ENCODE results near the gene SLC25A44. TPM values are rescaled to one million over a fixed set of nuclear protein-coding genes. Genes with fewer than 3 reads are reported as not detected.
A peak's percentile ranks its signal among the peaks of the same experiment; 100 is the strongest.

SLC25A44 gene
- total RNA-seq, 1 experiment from 2014 or later: 32.3 TPM

GRCh38 chr1:156248323-156248683, 54.4 kb downstream of the SLC25A44 start:
- DNase-seq (ENCODE audit: unreplicated experiment): no peak
- peaks cover 51% of the 10 kb centered on the region for H3K36me3 Mint-ChIP-seq (ENCODE audit: insufficient read depth, unreplicated experiment)
- no TSS peak for BruUV-seq (replicated peaks)
- H3K4me1 Mint-ChIP-seq (ENCODE audit: insufficient read depth, unreplicated experiment): peaks cover 22% of the 10 kb centered on the region
- no peak overlapping the region for H3K4me3 Mint-ChIP-seq (ENCODE audit: unreplicated experiment)
- no peaks in the 10 kb centered on the region for H3K9me3 Mint-ChIP-seq (ENCODE audit: unreplicated experiment)
- ChIA-PET CTCF (interaction anchor here (1.9 kb wide), 1 partner anchor 23 kb away, joined by 12 read pairs; no protein-coding TSS in a partner anchor), POLR2A (interaction anchor here (0.7 to 3.3 kb wide), 4 partner anchors 9 to 35 kb away, joined by 3 to 8 read pairs (median 3); partner anchors contain the start of gene SMG5)
- intact Hi-C loops (cut with micrococcal nuclease): no loop called here
- no peak for TF ChIP-seq CTCF (IDR thresholded peaks at IDR 0.05; ENCODE audit: unreplicated experiment)
- H3K27me3 Mint-ChIP-seq (ENCODE audit: insufficient read depth, unreplicated experiment): no peaks in the 10 kb centered on the region
- no peak overlapping the region for H3K27ac Mint-ChIP-seq (ENCODE audit: low read depth, unreplicated experiment)

GRCh38 chr1:156249593-156249992, 55.7 kb downstream of the SLC25A44 start:
- intact Hi-C loops (cut with micrococcal nuclease): no loop called here
- Mint-ChIP-seq H3K4me1 (ENCODE audit: insufficient read depth, unreplicated experiment) (peaks cover 22% of the 10 kb centered on the region), H3K36me3 (ENCODE audit: insufficient read depth, unreplicated experiment) (peaks cover 63% of the 10 kb centered on the region), H3K4me3 (ENCODE audit: unreplicated experiment) (no peak overlapping the region), H3K9me3 (ENCODE audit: unreplicated experiment) (no peaks in the 10 kb centered on the region), H3K27ac (ENCODE audit: low read depth, unreplicated experiment) (no peak overlapping the region), H3K27me3 (ENCODE audit: insufficient read depth, unreplicated experiment) (no peaks in the 10 kb centered on the region)
- TSS peak; percentile 32 for BruUV-seq (replicated peaks)
- ChIA-PET POLR2A (interaction anchor here (0.7 to 3.3 kb wide), 4 partner anchors 7 to 22 kb away, joined by 3 to 8 read pairs (median 3); no protein-coding TSS in a partner anchor), CTCF (interaction anchor here (1.5 kb wide), 1 partner anchor 69 kb away, joined by 3 read pairs; no protein-coding TSS in a partner anchor)
- DNase-seq (ENCODE audit: unreplicated experiment): no peak
- no peak for TF ChIP-seq CTCF (IDR thresholded peaks at IDR 0.05; ENCODE audit: unreplicated experiment)

- intact Hi-C loops (cut with micrococcal nuclease): no loop called here
- Mint-ChIP-seq H3K4me1 (ENCODE audit: insufficient read depth, unreplicated experiment) (peaks cover 22% of the 10 kb centered on the region), H3K9me3 (ENCODE audit: unreplicated experiment) (no peaks in the 10 kb centered on the region), H3K36me3 (ENCODE audit: insufficient read depth, unreplicated experiment) (peaks cover 79% of the 10 kb centered on the region), H3K27me3 (ENCODE audit: insufficient read depth, unreplicated experiment) (no peaks in the 10 kb centered on the region), H3K4me3 (ENCODE audit: unreplicated experiment) (no peak overlapping the region), H3K27ac (ENCODE audit: low read depth, unreplicated experiment) (no peak overlapping the region)
- ChIA-PET CTCF (interaction anchor here (0.6 to 1.7 kb wide), 4 partner anchors 8 to 119 kb away, joined by 4 to 7 read pairs (median 6); no protein-coding TSS in a partner anchor), POLR2A (interaction anchor here (0.6 to 1.5 kb wide), 5 partner anchors 9 to 59 kb away, joined by 3 to 5 read pairs (median 3); partner anchors contain the start of gene TMEM79)
- TF ChIP-seq CTCF (IDR thresholded peaks at IDR 0.05; ENCODE audit: unreplicated experiment): no peak
- no TSS peak for BruUV-seq (replicated peaks)
- no peak for DNase-seq (ENCODE audit: unreplicated experiment)
Observed at GRCh38 chr1:156251527-156251926, 57.6 kb downstream of the SLC25A44 start.

GRCh38 chr1:156253634-156254033, 59.7 kb downstream of the SLC25A44 start:
- no peak overlapping the region for H3K4me3 Mint-ChIP-seq (ENCODE audit: unreplicated experiment)
- ChIA-PET CTCF (interaction anchor here (0.7 to 2.8 kb wide), 5 partner anchors 23 to 158 kb away, joined by 3 to 13 read pairs (median 3); no protein-coding TSS in a partner anchor), POLR2A (interaction anchor here (2.0 kb wide), 1 partner anchor 9 kb away, joined by 6 read pairs; no protein-coding TSS in a partner anchor)
- no peak overlapping the region for H3K27ac Mint-ChIP-seq (ENCODE audit: low read depth, unreplicated experiment)
- TF ChIP-seq CTCF (IDR thresholded peaks at IDR 0.05; ENCODE audit: unreplicated experiment): no peak
- peaks cover 13% of the 10 kb centered on the region for H3K4me1 Mint-ChIP-seq (ENCODE audit: insufficient read depth, unreplicated experiment)
- no peak for DNase-seq (ENCODE audit: unreplicated experiment)
- no peaks in the 10 kb centered on the region for H3K9me3 Mint-ChIP-seq (ENCODE audit: unreplicated experiment)
- no peaks in the 10 kb centered on the region for H3K27me3 Mint-ChIP-seq (ENCODE audit: insufficient read depth, unreplicated experiment)
- peaks cover 87% of the 10 kb centered on the region for H3K36me3 Mint-ChIP-seq (ENCODE audit: insufficient read depth, unreplicated experiment)
- intact Hi-C loops (cut with micrococcal nuclease): no loop called here
- no TSS peak for BruUV-seq (replicated peaks)
